PC-9 (cell line): ENCODE measurements around the gene BTG4. TPM values are rescaled to one million over a fixed set of nuclear protein-coding genes. Genes with fewer than 3 reads are reported as not detected.
A peak's percentile ranks its signal among the peaks of the same experiment; 100 is the strongest.

Experiments used
- BruUV-seq: library from RNA; stranded (reverse); fragments of 400-500 nt; replicated peaks from 2 replicates; lab custom pipeline; 2021; lab: Mats Ljungman, UMichigan
- CTCF ChIA-PET: fragments of 300-600 bp; sonication (Branson Sonifier 250); formaldehyde crosslinking; loops from one replicate; lab custom pipeline; 2022; ENCODE audit warnings: antibody characterized with exemption; lab: Charles Lee
- POLR2A ChIA-PET: fragments of 300-600 bp; sonication (Branson Sonifier 250); formaldehyde crosslinking; loops from one replicate; lab custom pipeline; 2022; ENCODE audit warnings: antibody characterized with exemption; ENCODE audit not compliant: unreplicated experiment; lab: Charles Lee
- DNase-seq, 2 experiments: peaks; one replicate each; pipeline versions ENCODE4 v3.0.0 to v3.0.0-alpha.2; 2015 to 2022; ENCODE audit warnings: mixed read lengths in 1 of 2
- H2AFZ ChIP-seq: fragments of 200-600 bp; sonication (generic); 2 replicates; pipeline ENCODE4 v1.8.1; 2017; ENCODE audit warnings: antibody characterized with exemption
- H3F3A ChIP-seq: fragments of 200-600 bp; sonication (generic); 2 replicates; pipeline ENCODE4 v1.8.1; 2017; ENCODE audit warnings: antibody characterized with exemption, mild to moderate bottlenecking, low read depth; ENCODE audit not compliant: insufficient read depth
- H3K27ac ChIP-seq: fragments of 200-600 bp; sonication (generic); 2 replicates; pipeline ENCODE4 v1.6.1; 2016; ENCODE audit warnings: mixed run types
- H3K27me3 ChIP-seq: fragments of 200-600 bp; sonication (generic); 2 replicates; pipeline ENCODE4 v1.6.1; 2016; ENCODE audit warnings: low read depth, mixed run types; ENCODE audit not compliant: insufficient read depth
- H3K36me3 ChIP-seq: fragments of 200-600 bp; sonication (generic); 2 replicates; pipeline ENCODE4 v1.6.1; 2016; ENCODE audit warnings: low read depth, mixed run types
- H3K4me1 ChIP-seq: fragments of 200-600 bp; sonication (generic); replicated peaks from 2 replicates; pipeline ENCODE4 v1.6.1; 2016; ENCODE audit warnings: mixed run types; ENCODE audit not compliant: insufficient read depth
- H3K4me2 ChIP-seq: fragments of 200-600 bp; sonication (generic); 2 replicates; pipeline ENCODE4 v1.6.1; 2017; ENCODE audit warnings: mixed run types
- H3K4me3 ChIP-seq: fragments of 200-600 bp; sonication (generic); 2 replicates; pipeline ENCODE4 v1.6.1; 2016; ENCODE audit warnings: mixed run types
- H3K79me2 ChIP-seq: fragments of 200-600 bp; sonication (generic); 2 replicates; pipeline ENCODE4 v1.6.1; 2017; ENCODE audit warnings: low read depth, mixed run types
- H3K9me2 ChIP-seq: fragments of 200-600 bp; sonication (generic); 2 replicates; pipeline ENCODE4 v1.8.1; 2017; ENCODE audit warnings: mild to moderate bottlenecking; ENCODE audit not compliant: insufficient read depth
- H3K9me3 ChIP-seq: fragments of 200-600 bp; sonication (generic); 2 replicates; pipeline ENCODE4 v1.8.1; 2016; ENCODE audit warnings: low read depth; ENCODE audit not compliant: insufficient read depth
- H4K20me1 ChIP-seq: fragments of 200-600 bp; sonication (generic); 2 replicates; pipeline ENCODE4 v1.8.1; 2017; ENCODE audit not compliant: insufficient read depth
- CTCF ChIP-seq: fragments of 200-600 bp; sonication (generic); conservative IDR thresholded peaks from 2 replicates; pipeline ENCODE4 v1.6.1; 2017; ENCODE audit warnings: mixed run types, antibody characterized with exemption, mild to moderate bottlenecking, moderate library complexity
- EZH2 ChIP-seq: fragments of 200-600 bp; sonication (generic); IDR thresholded peaks from 2 replicates; pipeline ENCODE4 v1.8.0; 2017; ENCODE audit warnings: antibody characterized with exemption, low read depth
- intact Hi-C: fragments of 100-400 bp; cut with micrococcal nuclease; formaldehyde crosslinking; loops from one replicate; pipeline ENCODE4 v1.10.0; 2022; ENCODE audit not compliant: unreplicated experiment
- total RNA-seq: library from RNA; stranded (reverse); gene quantifications from 2 replicates; pipeline ENCODE4 v1.2.3, GENCODE V29; 2021

Gene BTG4
- total RNA-seq, 1 experiment from 2014 or later, result not detected

DNA sequence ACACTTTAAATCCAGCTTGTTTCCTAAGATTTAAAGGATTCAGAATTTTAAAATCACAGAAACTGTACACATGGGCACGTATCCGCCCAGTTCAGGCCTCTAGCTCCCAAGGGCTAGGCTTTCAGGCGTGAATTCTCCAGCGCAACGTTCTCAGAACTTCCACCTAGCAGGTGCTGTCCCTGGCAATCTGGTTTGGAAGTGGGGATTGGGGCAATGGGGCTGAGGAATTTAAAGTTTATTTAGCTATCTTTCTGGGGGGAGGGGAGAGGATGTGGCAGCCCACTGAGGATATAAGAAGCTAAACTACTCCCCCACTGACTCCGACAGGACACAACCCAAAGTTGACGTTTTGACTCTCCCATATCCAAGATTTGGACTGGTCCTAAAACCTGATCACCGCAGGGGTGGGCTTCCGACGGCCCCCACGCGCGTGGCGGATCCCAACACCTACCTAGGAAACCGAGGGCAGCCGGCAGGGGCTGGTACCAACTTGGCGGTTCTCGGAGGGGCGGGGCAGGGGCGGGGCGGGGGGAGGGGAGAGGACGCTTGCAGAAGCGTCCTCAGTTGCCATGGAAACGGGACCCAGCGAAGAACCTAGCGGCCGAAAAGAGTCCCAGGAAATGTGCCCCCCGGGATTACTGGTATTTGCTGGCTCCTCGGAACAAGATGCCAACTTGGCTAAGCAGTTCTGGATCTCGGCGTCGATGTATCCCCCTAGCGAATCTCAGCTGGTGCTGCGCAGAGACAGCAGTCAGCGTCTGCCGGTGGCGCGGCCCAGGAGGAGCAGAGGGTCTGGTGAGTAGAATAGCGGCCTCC lies 2.2 kb upstream of the BTG4 start, which contains the start of gene HOATZ:
Gene HOATZ, plus strand, starts transcription at position 563 of the 816 bp plus-strand sequence. Its CDS starts 7 bp downstream, at position 570.
- no peak for TF ChIP-seq EZH2
- no peak for TF ChIP-seq CTCF
- H3K4me1 ChIP-seq, result no peaks in the 10 kb centered on the region
- H3K36me3 ChIP-seq, result no peaks in the 10 kb centered on the region
- H3K79me2 ChIP-seq, result no peaks in the 10 kb centered on the region
- H3K9me2 ChIP-seq, result 0 out of 2 replicates have a peak, but pooled peaks cover 11% of the 10 kb centered on the region
- intact Hi-C loops, result no loop called here
- H3K4me3 ChIP-seq, result no peak within 1 kb of the TSS
- H3K27me3 ChIP-seq, result no peaks in the 10 kb centered on the region
- DNase-seq, result no peak
- H2AFZ ChIP-seq, result no peak within 1 kb of the TSS
- H3F3A ChIP-seq, result 0 out of 2 replicates have a peak, but pooled peaks cover 5% of the 10 kb centered on the region
- H3K4me2 ChIP-seq, result no peak within 1 kb of the TSS
- no peaks in the 10 kb centered on the region for H4K20me1 ChIP-seq
- no peaks in the 10 kb centered on the region for H3K9me3 ChIP-seq
- ChIA-PET POLR2A (interaction anchor here (0.6 kb wide), 1 partner anchor 26 kb away, joined by 5 read pairs; no protein-coding TSS in a partner anchor), CTCF (interaction anchor here (0.6 kb wide), 1 partner anchor 55 kb away, joined by 3 read pairs; no protein-coding TSS in a partner anchor)
- H3K27ac ChIP-seq, result no peak within 1 kb of the TSS
- BruUV-seq, result no TSS peak

DNA sequence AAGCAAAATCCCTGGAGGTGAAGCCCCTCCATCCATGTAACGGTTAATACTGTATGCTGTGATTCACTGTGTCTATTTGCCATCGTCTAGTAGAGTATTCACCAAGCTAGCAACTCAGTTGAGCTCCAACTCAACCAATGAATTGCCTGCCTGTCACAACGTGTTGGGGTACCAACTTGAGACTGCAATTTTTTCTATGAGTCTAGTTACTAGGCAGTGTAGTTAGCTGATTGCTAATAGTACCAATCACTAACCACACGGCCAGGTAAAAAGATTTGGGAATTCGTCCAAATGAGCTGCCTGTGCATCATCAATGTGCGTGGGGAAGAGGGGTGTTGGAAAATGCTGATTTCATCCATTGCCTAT lies 1.0 kb upstream of the BTG4 start:
- no TSS peak for BruUV-seq

More for the DNA sequence above, 1.0 kb upstream of the BTG4 start:
- ChIA-PET POLR2A (interaction anchor here (0.6 kb wide), 2 partner anchors 25 to 29 kb away, joined by 4 to 5 read pairs; no protein-coding TSS in a partner anchor), CTCF (no interaction called here)
- Histone ChIP-seq H3K36me3 (no peaks in the 10 kb centered on the region), H3K27me3 (no peaks in the 10 kb centered on the region), H3K27ac (no peak overlapping the region), H3F3A (0 out of 2 replicates have a peak, but pooled peaks cover 5% of the 10 kb centered on the region), H3K79me2 (no peaks in the 10 kb centered on the region), H3K4me1 (no peaks in the 10 kb centered on the region), H4K20me1 (no peaks in the 10 kb centered on the region), H3K9me3 (no peaks in the 10 kb centered on the region), H2AFZ (no peak overlapping the region; the same call in 1 of the 2 replicates), H3K4me3 (peak overlapping the region; percentile 70; the same call in 1 of the 2 replicates), H3K4me2 (no peak overlapping the region), H3K9me2 (0 out of 2 replicates have a peak, but pooled peaks cover 4% of the 10 kb centered on the region)
- TF ChIP-seq EZH2 (no peak), CTCF (no peak)
- DNase-seq, result no peak
- intact Hi-C loops, result loop anchor here (2.0 kb wide), 1 partner anchor 28 kb away; the partner anchor contains the start of gene LAYN
